Measurements from ENCODE around the gene CAMTA1. TPM values are rescaled to one million over a fixed set of nuclear protein-coding genes. Genes with fewer than 3 reads are reported as not detected.

The CAMTA1 gene
- total and polyA plus RNA-seq, 4 donors: 18.0 to 93.5 (median 35.8) TPM

GRCh38 chr1:6890686-6891085, 105.4 kb downstream of the CAMTA1 start:
- no peaks in the 10 kb centered on the region for H3K4me1 ChIP-seq (ENCODE audit: control insufficient read depth in 4 of 4, insufficient read depth in 4 of 4, low read length in 3 of 4)
- no peak overlapping the region for H3K9ac ChIP-seq (ENCODE audit: low read depth in 1 of 2, low read length in 2 of 2)
- peaks cover 0 to 3% (median under 1%) of the 10 kb centered on the region in 4 donors for H3K36me3 ChIP-seq (ENCODE audit: control insufficient read depth in 4 of 4, insufficient read depth in 3 of 4, low read depth in 1 of 4, low read length in 3 of 4)
- DNase-seq (ENCODE audit: low spot score): no peak
- H3K27me3 ChIP-seq (ENCODE audit: control insufficient read depth in 4 of 4, insufficient read depth in 4 of 4, low read length in 3 of 4): no peaks in the 10 kb centered on the region
- WGBS: 95% methylated on average over 1 of the region's 1 CpG
- no peaks in the 10 kb centered on the region for H3K9me3 ChIP-seq (ENCODE audit: control insufficient read depth in 4 of 4, low read length in 3 of 4)
- H3K27ac ChIP-seq (ENCODE audit: low read depth in 1 of 2, low read length in 2 of 2): no peak overlapping the region
- no peak for TF ChIP-seq TAF1 (conservative IDR thresholded peaks at IDR 0.05)
- no peak overlapping the region for H3K4me3 ChIP-seq (ENCODE audit: low read depth in 1 of 3, low read length in 3 of 3)

GRCh38 chr1:6891781-6892579, 106.7 kb downstream of the CAMTA1 start:
- H3K9me3 ChIP-seq (ENCODE audit: control insufficient read depth in 4 of 4, low read length in 3 of 4): no peaks in the 10 kb centered on the region
- H3K9ac ChIP-seq (ENCODE audit: low read depth in 1 of 2, low read length in 2 of 2): no peak overlapping the region
- H3K36me3 ChIP-seq (ENCODE audit: control insufficient read depth in 4 of 4, insufficient read depth in 3 of 4, low read depth in 1 of 4, low read length in 3 of 4): peaks cover 0 to 3% (median 0%) of the 10 kb centered on the region in 4 donors
- H3K27me3 ChIP-seq (ENCODE audit: control insufficient read depth in 4 of 4, insufficient read depth in 4 of 4, low read length in 3 of 4): no peaks in the 10 kb centered on the region
- no peak for DNase-seq (ENCODE audit: low spot score)
- H3K27ac ChIP-seq (ENCODE audit: low read depth in 1 of 2, low read length in 2 of 2): no peak overlapping the region
- no peaks in the 10 kb centered on the region for H3K4me1 ChIP-seq (ENCODE audit: control insufficient read depth in 4 of 4, insufficient read depth in 4 of 4, low read length in 3 of 4)
- H3K4me3 ChIP-seq (ENCODE audit: low read depth in 1 of 3, low read length in 3 of 3): no peak overlapping the region
- 95% methylated on average over 7 of the region's 7 CpGs for WGBS
- no peak for TF ChIP-seq NR2F2 (IDR thresholded peaks at IDR 0.05)
- no peak for TF ChIP-seq FOXA2 (IDR thresholded peaks at IDR 0.05)
- TF ChIP-seq YY1 (IDR thresholded peaks at IDR 0.05): no peak

- Histone ChIP-seq H3K9ac (ENCODE audit: low read depth in 1 of 2, low read length in 2 of 2) (no peak overlapping the region), H3K4me1 (ENCODE audit: control insufficient read depth in 4 of 4, insufficient read depth in 4 of 4, low read length in 3 of 4) (no peaks in the 10 kb centered on the region), H3K27me3 (ENCODE audit: control insufficient read depth in 4 of 4, insufficient read depth in 4 of 4, low read length in 3 of 4) (no peaks in the 10 kb centered on the region), H3K9me3 (ENCODE audit: control insufficient read depth in 4 of 4, low read length in 3 of 4) (no peaks in the 10 kb centered on the region), H3K36me3 (ENCODE audit: control insufficient read depth in 4 of 4, insufficient read depth in 3 of 4, low read depth in 1 of 4, low read length in 3 of 4) (no peaks in the 10 kb centered on the region), H3K4me3 (ENCODE audit: low read depth in 1 of 3, low read length in 3 of 3) (no peak overlapping the region), H3K27ac (ENCODE audit: low read depth in 1 of 2, low read length in 2 of 2) (no peak overlapping the region)
- no peak for DNase-seq (ENCODE audit: low spot score)
- TF ChIP-seq ATF3 (IDR thresholded peaks at IDR 0.05) (no peak), REST (IDR thresholded peaks at IDR 0.05) (no peak), FOXA2 (IDR thresholded peaks at IDR 0.05) (no peak), NR2F2 (IDR thresholded peaks at IDR 0.05) (no peak), CTCF (IDR thresholded peaks at IDR 0.05; ENCODE audit: low read depth, low read length, missing input control) (no peak), EGR1 (IDR thresholded peaks at IDR 0.05; ENCODE audit: low read depth in 2 of 2) (no peak), RXRA (IDR thresholded peaks at IDR 0.05) (no peak), SP1 (IDR thresholded peaks at IDR 0.05) (no peak), HNF4A (conservative IDR thresholded peaks at IDR 0.05) (no peak), ZBTB33 (IDR thresholded peaks at IDR 0.05) (no peak), TAF1 (conservative IDR thresholded peaks at IDR 0.05) (no peak), MAX (IDR thresholded peaks at IDR 0.05) (no peak), FOXA1 (IDR thresholded peaks at IDR 0.05) (no peak), RAD21 (IDR thresholded peaks at IDR 0.05) (no peak), HNF4G (IDR thresholded peaks at IDR 0.05) (no peak), YY1 (IDR thresholded peaks at IDR 0.05) (no peak), GABPA (IDR thresholded peaks at IDR 0.05 in 1 of 2, conservative IDR thresholded peaks at IDR 0.05 in 1 of 2) (no peak), JUND (IDR thresholded peaks at IDR 0.05) (no peak)
- 97% methylated on average over 7 of the region's 7 CpGs for WGBS
These were observed 108.1 kb downstream of the CAMTA1 start for GRCh38 chr1:6893388-6893787.

Measured in liver (tissue), 9 donors.